H1 (cell line): Measurements from ENCODE around the gene IGLL5. TPM values are rescaled to one million over a fixed set of nuclear protein-coding genes. Genes with fewer than 3 reads are reported as not detected.

Experiments used
- ATF3 ChIP-seq: IDR thresholded peaks from 2 replicates; pipeline ENCODE4 v1.6.1; 2011; ENCODE audit warnings: low read depth, mild to moderate bottlenecking, low read length; ENCODE audit not compliant: insufficient read depth
- polyA plus RNA-seq, 7 experiments: library from polyadenylated mRNA; depleted of rRNA in 3 of 7; stranded (reverse) in 5 of 7; unstranded in 2 of 7; fragments of >200 nt in 5 of 7; fragments of 200-250 nt in 2 of 7; gene quantifications; 1 replicate in 5 of 7; 2 replicates in 1 of 7; 4 replicates in 1 of 7; pipeline versions ENCODE4 v1.2.1 to v1.2.3, GENCODE V29; 2011 to 2013; ENCODE audit warnings: missing spikeins in 2 of 7, mixed read lengths in 2 of 7
- total RNA-seq: library from RNA; stranded (reverse); fragmentation: NEBNext Ultra II Directional; extraction: Animal tissue kit (Norgen Biotek cat#: 25700); gene quantifications from 2 replicates; pipeline ENCODE4 v1.2.1, GENCODE V29; 2021

Gene IGLL5
- total and polyA plus RNA-seq, 2 of the 8 experiments (the other 6 are each of a cell fraction or from before 2014, with no cell fraction given), result not detected

GRCh38 chr22:22936915-22937656 is 49.5 kb downstream of the IGLL5 start (continued):
- no peak for TF ChIP-seq ATF3
